PFSK-1 (cell line): Measurements from ENCODE around the gene ATM.

Source experiments
- POLR2AphosphoS5 ChIP-seq: IDR thresholded peaks from 2 replicates; pipeline ENCODE4 v1.6.1; 2012; ENCODE audit warnings: low read depth, mild to moderate bottlenecking, control low read depth, low read length, moderate library complexity
- SIN3A ChIP-seq: IDR thresholded peaks from 2 replicates; pipeline ENCODE4 v1.6.1; 2012; ENCODE audit warnings: mild to moderate bottlenecking, low read length, moderate library complexity, borderline replicate concordance; ENCODE audit not compliant: insufficient read depth

DNA sequence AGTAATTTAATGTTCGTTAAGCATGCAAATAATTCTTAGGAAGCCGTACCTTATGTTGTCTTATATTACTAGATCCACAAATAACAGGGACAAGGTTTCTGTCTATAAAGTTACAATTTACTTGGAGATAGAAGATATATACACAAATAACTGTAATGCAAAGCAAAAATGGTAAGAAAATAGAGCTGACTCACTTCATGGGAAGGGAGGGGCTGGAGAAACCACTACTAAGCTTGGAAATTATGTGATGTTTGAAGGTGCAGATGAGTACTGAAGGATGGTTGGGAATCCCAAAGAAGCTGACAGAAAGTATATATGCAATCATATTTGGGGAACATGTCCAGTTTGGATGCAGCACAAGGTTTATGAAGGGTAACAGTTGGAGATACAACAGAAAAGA, 4.4 kb upstream of the ATM start:
- TF ChIP-seq SIN3A (no peak), POLR2AphosphoS5 (no peak)
